SK-N-SH (cell line): ENCODE data around the gene GNAL. TPM values are rescaled to one million over a fixed set of nuclear protein-coding genes. Genes with fewer than 3 reads are reported as not detected.

Experiments
- CTCF ChIA-PET: fragments of 300-600, 350-600 bp; formaldehyde crosslinking; extraction: SDS; loops from one replicate; lab custom pipeline; 2021; lab: Yijun Ruan, JAX
- POLR2A ChIA-PET: fragments of 350-600 bp; sonication (Branson Sonifier 250); formaldehyde crosslinking; extraction: SDS; loops from one replicate; lab custom pipeline; 2020; ENCODE audit warnings: antibody characterized with exemption, inconsistent platforms; lab: Yijun Ruan, JAX
- DNase-seq: peaks from one replicate; pipeline ENCODE4 v3.0.0; 2012
- H2AFZ ChIP-seq: fragments of 200-600 bp; sonication (generic); 2 replicates; pipeline ENCODE4 v1.8.1; 2016; ENCODE audit warnings: antibody characterized with exemption, mild to moderate bottlenecking, low read depth
- H3F3A ChIP-seq: fragments of 200-600 bp; sonication (generic); replicated peaks from 2 replicates; pipeline ENCODE3; 2016; ENCODE audit warnings: antibody characterized with exemption, mild to moderate bottlenecking; ENCODE audit not compliant: insufficient read depth
- H3K27ac ChIP-seq, 2 experiments: fragments of 200-500 bp in 1 of 2; fragments of 200-600 bp in 1 of 2; sonication (Bioruptor generic) in 1 of 2; sonication (generic), shearing (Covaris generic) in 1 of 2; 2 replicates each; pipeline versions ENCODE4 v1.5.1 to v1.6.1; 2014 to 2016; ENCODE audit warnings: low read depth in 2 of 2, inconsistent platforms in 1 of 2, low read length in 1 of 2, mild to moderate bottlenecking in 1 of 2, mixed read lengths in 1 of 2
- H3K27me3 ChIP-seq: fragments of 200-600 bp; sonication (generic), shearing (Covaris generic); 2 replicates; pipeline ENCODE4 v1.6.1; 2016; ENCODE audit warnings: mixed run types; ENCODE audit not compliant: insufficient read depth
- H3K36me3 ChIP-seq, 2 experiments: fragments of 200-500 bp in 1 of 2; fragments of 200-600 bp in 1 of 2; sonication (Bioruptor generic) in 1 of 2; sonication (generic) in 1 of 2; replicated peaks in 1 of 2; 2 replicates each; pipeline versions ENCODE3 to v1.5.1; 2014 to 2016; ENCODE audit warnings: low read length in 1 of 2, mild to moderate bottlenecking in 1 of 2; ENCODE audit not compliant: insufficient read depth in 2 of 2, control insufficient read depth in 1 of 2
- H3K4me1 ChIP-seq, 2 experiments: fragments of 200-500 bp in 1 of 2; fragments of 200-600 bp in 1 of 2; sonication (Bioruptor generic) in 1 of 2; sonication (generic), shearing (Covaris generic) in 1 of 2; 2 replicates each; pipeline versions ENCODE4 v1.5.1 to v1.6.1; 2014 to 2016; ENCODE audit warnings: low read depth in 1 of 2, low read length in 1 of 2, mixed run types in 1 of 2; ENCODE audit not compliant: insufficient read depth in 2 of 2, control insufficient read depth in 1 of 2
- H3K4me2 ChIP-seq: fragments of 200-600 bp; sonication (generic), shearing (Covaris generic); 2 replicates; pipeline ENCODE4 v1.6.1; 2017; ENCODE audit warnings: mixed run types
- H3K4me3 ChIP-seq, 2 experiments: fragments of 200-500 bp in 1 of 2; fragments of 200-600 bp in 1 of 2; sonication (Bioruptor generic) in 1 of 2; sonication (generic), shearing (Covaris generic) in 1 of 2; 2 replicates each; pipeline versions ENCODE4 v1.5.1 to v1.8.1; 2014 to 2016; ENCODE audit warnings: low read depth in 2 of 2, inconsistent platforms in 1 of 2, low read length in 1 of 2, mild to moderate bottlenecking in 1 of 2, mixed read lengths in 1 of 2, moderate library complexity in 1 of 2
- H3K79me2 ChIP-seq: fragments of 200-600 bp; sonication (generic); 2 replicates; pipeline ENCODE4 v1.8.1; 2017; ENCODE audit warnings: mild to moderate bottlenecking; ENCODE audit not compliant: insufficient read depth
- H3K9ac ChIP-seq: fragments of 200-600 bp; sonication (generic); 2 replicates; pipeline ENCODE4 v1.6.1; 2017; ENCODE audit warnings: mixed run types
- H3K9me2 ChIP-seq: fragments of 200-600 bp; sonication (generic); 2 replicates; pipeline ENCODE4 v1.6.1; 2017; ENCODE audit warnings: mixed run types
- H3K9me3 ChIP-seq: fragments of 200-600 bp; sonication (generic); 2 replicates; pipeline ENCODE4 v1.6.1; 2017; ENCODE audit warnings: mixed run types, mild to moderate bottlenecking, moderate library complexity
- H4K20me1 ChIP-seq: fragments of 200-600 bp; sonication (generic); 2 replicates; pipeline ENCODE4 v1.6.1; 2017; ENCODE audit warnings: mild to moderate bottlenecking, mixed run types; ENCODE audit not compliant: insufficient read depth
- CHD2 ChIP-seq: fragments of 150-350 bp; IDR thresholded peaks from 2 replicates; pipeline ENCODE4 v1.6.1; 2018; ENCODE audit warnings: low read length; ENCODE audit not compliant: partially characterized antibody
- ELF1 ChIP-seq: IDR thresholded peaks from 2 replicates; pipeline ENCODE4 v1.4.0; 2012
- EP300 ChIP-seq, 2 experiments: IDR thresholded peaks; 2 replicates each; pipeline versions ENCODE4 v1.4.0 to v1.6.1; 2012; ENCODE audit warnings: borderline replicate concordance in 1 of 2, low read depth in 1 of 2, low read length in 1 of 2
- FOSL2 ChIP-seq: IDR thresholded peaks from 2 replicates; pipeline ENCODE4 v1.4.0; 2012; ENCODE audit warnings: low read depth, mild to moderate bottlenecking, moderate library complexity, borderline replicate concordance
- FOXM1 ChIP-seq: IDR thresholded peaks from 2 replicates; pipeline ENCODE4 v1.4.0; 2012; ENCODE audit warnings: low read depth, mild to moderate bottlenecking
- GATA2 ChIP-seq: sonication (generic); formaldehyde crosslinking; IDR thresholded peaks from 2 replicates; pipeline ENCODE4 v1.5.0; 2020; ENCODE audit warnings: mild to moderate bottlenecking, missing genetic modification reagents
- JUND ChIP-seq: IDR thresholded peaks from 2 replicates; pipeline ENCODE4 v1.4.0; 2012
- NRF1 ChIP-seq: IDR thresholded peaks from 2 replicates; pipeline ENCODE4 v1.6.1; 2012; ENCODE audit warnings: low read depth, mild to moderate bottlenecking, low read length
- POLR2AphosphoS5 ChIP-seq: IDR thresholded peaks from 2 replicates; pipeline ENCODE4 v1.6.1; 2012; ENCODE audit warnings: low read depth, low read length
- RAD21 ChIP-seq: IDR thresholded peaks from 2 replicates; pipeline ENCODE4 v1.6.1; 2012; ENCODE audit warnings: mild to moderate bottlenecking, low read length
- RCOR1 ChIP-seq: fragments of 150-350 bp; IDR thresholded peaks from 2 replicates; pipeline ENCODE4 v1.6.1; 2017; ENCODE audit warnings: antibody characterized with exemption, low read length
- RXRA ChIP-seq: IDR thresholded peaks from 2 replicates; pipeline ENCODE4 v1.4.0; 2012; ENCODE audit warnings: low read depth, mild to moderate bottlenecking, borderline replicate concordance
- TAF1 ChIP-seq: IDR thresholded peaks from 2 replicates; pipeline ENCODE4 v1.6.1; 2012; ENCODE audit warnings: low read depth, mild to moderate bottlenecking, low read length, moderate library complexity, borderline replicate concordance
- TEAD4 ChIP-seq: IDR thresholded peaks from 2 replicates; pipeline ENCODE4 v1.4.0; 2012; ENCODE audit warnings: mild to moderate bottlenecking, borderline replicate concordance; ENCODE audit not compliant: insufficient read depth
- YY1 ChIP-seq: IDR thresholded peaks from 2 replicates; pipeline ENCODE4 v1.4.0; 2012; ENCODE audit warnings: low read depth, mild to moderate bottlenecking
- WGBS: methylation state at CpG from one replicate; pipeline ENCODE4 v1.1.6; 2017; ENCODE audit warnings: low lambda C conversion rate; 5-methylcytosine and 5-hydroxymethylcytosine counted together
- polyA plus RNA-seq, 3 experiments: library from polyadenylated mRNA; depleted of rRNA; stranded (reverse); fragments of >200 nt; gene quantifications; 2 replicates each; pipeline ENCODE4 v1.2.3, GENCODE V29; 2012
- TF ChIP-seq, protein P1 (sequence below): fragments of 200-600 bp; sonication (generic); IDR thresholded peaks from 2 replicates; pipeline ENCODE4 v1.6.1; 2017; ENCODE audit warnings: antibody characterized with exemption, mild to moderate bottlenecking, moderate library complexity
- TF ChIP-seq, protein P2 (sequence below): IDR thresholded peaks from 2 replicates; pipeline ENCODE4 v1.4.0; 2012; ENCODE audit warnings: low read depth, borderline replicate concordance
- TF ChIP-seq, protein P3 (sequence below): fragments of 150-350 bp; IDR thresholded peaks from 2 replicates; pipeline ENCODE4 v1.6.1; 2017; ENCODE audit warnings: antibody characterized with exemption, low read length, low read depth, borderline replicate concordance
- TF ChIP-seq, protein P4 (sequence below): fragments of 150-350 bp; IDR thresholded peaks from 2 replicates; pipeline ENCODE4 v1.6.1; 2016; ENCODE audit warnings: mild to moderate bottlenecking, low read depth, low read length

The GNAL gene
- polyA plus RNA-seq, 1 of the 3 experiments (the other 2 are of a cell fraction): 0.13 TPM

DNA sequence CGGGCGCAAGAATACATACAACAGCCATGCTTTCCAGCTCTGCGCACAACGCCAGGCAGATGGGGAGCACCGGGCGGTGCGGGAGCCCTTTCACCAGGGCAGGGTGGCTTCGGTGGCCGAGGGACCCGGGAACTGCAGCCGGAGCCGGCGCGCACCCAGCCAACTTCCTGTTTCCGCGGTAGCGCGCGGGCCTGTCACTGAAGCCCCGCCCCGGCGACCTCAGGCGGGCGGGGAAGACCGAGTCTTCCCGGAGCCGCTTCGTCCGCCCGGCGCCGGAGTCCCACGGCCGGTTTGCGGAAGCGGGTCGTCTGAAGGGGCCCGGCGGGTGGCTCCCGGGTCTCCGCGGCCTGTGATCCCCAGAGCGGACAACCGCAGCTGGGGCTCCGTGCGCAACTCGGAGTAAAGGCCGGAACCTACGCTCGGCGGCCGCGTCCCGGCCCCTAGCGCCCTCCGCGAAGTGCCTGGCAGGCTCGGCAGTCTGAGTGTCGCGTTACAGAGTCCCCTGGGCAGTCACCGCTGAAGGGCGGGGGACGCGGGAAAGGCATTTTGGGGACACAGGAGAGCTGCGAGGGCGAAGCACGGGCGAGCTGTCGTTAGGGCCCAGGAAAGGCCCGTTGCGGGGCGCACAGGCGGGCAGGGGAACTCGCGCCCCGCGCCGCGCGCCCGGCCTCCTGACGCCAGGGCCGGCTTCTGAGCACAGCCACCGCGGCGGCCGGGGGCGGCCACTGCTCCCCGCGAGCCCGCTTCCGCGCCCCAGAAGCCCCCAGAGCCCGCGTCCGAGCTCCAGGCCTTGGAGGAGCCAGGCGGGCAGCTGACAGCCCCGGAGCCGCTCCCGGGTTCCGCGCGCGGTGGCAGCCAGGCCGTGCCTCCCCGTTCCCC is 219.4 kb downstream of the GNAL start, which contains the start of gene MPPE1 (continued):
- TF ChIP-seq TAF1: peak; percentile 64; the same call in 1 of the 2 replicates
- peak; percentile 50; the same call in 1 of the 2 replicates for TF ChIP-seq YY1
- TF ChIP-seq, protein P1, sequence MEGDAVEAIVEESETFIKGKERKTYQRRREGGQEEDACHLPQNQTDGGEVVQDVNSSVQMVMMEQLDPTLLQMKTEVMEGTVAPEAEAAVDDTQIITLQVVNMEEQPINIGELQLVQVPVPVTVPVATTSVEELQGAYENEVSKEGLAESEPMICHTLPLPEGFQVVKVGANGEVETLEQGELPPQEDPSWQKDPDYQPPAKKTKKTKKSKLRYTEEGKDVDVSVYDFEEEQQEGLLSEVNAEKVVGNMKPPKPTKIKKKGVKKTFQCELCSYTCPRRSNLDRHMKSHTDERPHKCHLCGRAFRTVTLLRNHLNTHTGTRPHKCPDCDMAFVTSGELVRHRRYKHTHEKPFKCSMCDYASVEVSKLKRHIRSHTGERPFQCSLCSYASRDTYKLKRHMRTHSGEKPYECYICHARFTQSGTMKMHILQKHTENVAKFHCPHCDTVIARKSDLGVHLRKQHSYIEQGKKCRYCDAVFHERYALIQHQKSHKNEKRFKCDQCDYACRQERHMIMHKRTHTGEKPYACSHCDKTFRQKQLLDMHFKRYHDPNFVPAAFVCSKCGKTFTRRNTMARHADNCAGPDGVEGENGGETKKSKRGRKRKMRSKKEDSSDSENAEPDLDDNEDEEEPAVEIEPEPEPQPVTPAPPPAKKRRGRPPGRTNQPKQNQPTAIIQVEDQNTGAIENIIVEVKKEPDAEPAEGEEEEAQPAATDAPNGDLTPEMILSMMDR: 0 out of 2 replicates have a peak, but pooled peaks have one; percentile 10
- no peak for TF ChIP-seq TEAD4
- peak; percentile 79; the same call in 1 of the 2 replicates for TF ChIP-seq POLR2AphosphoS5
- TF ChIP-seq, protein P2, sequence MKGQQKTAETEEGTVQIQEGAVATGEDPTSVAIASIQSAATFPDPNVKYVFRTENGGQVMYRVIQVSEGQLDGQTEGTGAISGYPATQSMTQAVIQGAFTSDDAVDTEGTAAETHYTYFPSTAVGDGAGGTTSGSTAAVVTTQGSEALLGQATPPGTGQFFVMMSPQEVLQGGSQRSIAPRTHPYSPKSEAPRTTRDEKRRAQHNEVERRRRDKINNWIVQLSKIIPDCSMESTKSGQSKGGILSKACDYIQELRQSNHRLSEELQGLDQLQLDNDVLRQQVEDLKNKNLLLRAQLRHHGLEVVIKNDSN: no peak
- no peak for TF ChIP-seq FOXM1
- TF ChIP-seq NRF1: no peak
- TF ChIP-seq FOSL2: no peak
- TF ChIP-seq, protein P3, sequence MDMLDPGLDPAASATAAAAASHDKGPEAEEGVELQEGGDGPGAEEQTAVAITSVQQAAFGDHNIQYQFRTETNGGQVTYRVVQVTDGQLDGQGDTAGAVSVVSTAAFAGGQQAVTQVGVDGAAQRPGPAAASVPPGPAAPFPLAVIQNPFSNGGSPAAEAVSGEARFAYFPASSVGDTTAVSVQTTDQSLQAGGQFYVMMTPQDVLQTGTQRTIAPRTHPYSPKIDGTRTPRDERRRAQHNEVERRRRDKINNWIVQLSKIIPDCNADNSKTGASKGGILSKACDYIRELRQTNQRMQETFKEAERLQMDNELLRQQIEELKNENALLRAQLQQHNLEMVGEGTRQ: no peak
- peak; percentile 92 for TF ChIP-seq ELF1
- TF ChIP-seq RCOR1: 0 out of 2 replicates have a peak, but pooled peaks have one; percentile 20
- TF ChIP-seq CHD2: no peak
- TF ChIP-seq, all 33 proteins: peak for 13

DNA sequence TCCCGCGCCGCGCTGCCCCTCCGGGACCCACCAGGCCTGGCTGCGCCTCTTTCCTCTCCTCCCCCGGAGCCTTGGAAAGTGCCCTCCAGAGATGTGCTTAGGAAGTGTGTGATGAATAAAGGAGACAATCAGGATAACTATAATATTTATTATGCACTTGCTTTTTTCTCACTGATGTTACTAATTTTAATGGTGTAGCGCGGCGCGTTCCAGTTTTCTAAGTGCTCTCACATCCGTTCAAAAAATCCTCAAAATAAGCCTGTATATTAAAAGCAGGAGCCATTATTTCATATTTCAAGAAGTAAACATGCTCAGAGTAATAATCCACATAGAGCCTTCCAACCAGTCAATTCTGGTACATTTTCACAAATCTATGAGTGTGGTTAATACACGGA is 220.0 kb downstream of the GNAL start:
- DNase-seq: no peak
- H4K20me1 ChIP-seq: no peaks in the 10 kb centered on the region
- peak overlapping the region; percentile 78 for H3K4me2 ChIP-seq
- H3K4me3 ChIP-seq: peak overlapping the region; percentile 69 to 83
- H3K9me2 ChIP-seq: no peaks in the 10 kb centered on the region
- peak overlapping the region; percentile 68 for H3K9ac ChIP-seq
- H3K27ac ChIP-seq: peak overlapping the region; percentile 76 to 77; a peak in 3 of 4 replicates
- H2AFZ ChIP-seq: peak overlapping the region; percentile 87
- H3K9me3 ChIP-seq: no peaks in the 10 kb centered on the region
- WGBS: 37% methylated on average over 10 of the region's 13 CpGs
- H3K79me2 ChIP-seq: no peaks in the 10 kb centered on the region
- peaks cover 0 to 6% of the 10 kb centered on the region in 2 experiments; a peak in 2 of 4 replicates for H3K4me1 ChIP-seq
- CTCF ChIA-PET: interaction anchor here (1.1 kb wide), 1 partner anchor 130 kb away, joined by 4 read pairs; no protein-coding TSS in a partner anchor
- no peaks in the 10 kb centered on the region for H3F3A ChIP-seq
- POLR2A ChIA-PET: no interaction called here
- H3K27me3 ChIP-seq: no peaks in the 10 kb centered on the region
- no peaks in the 10 kb centered on the region for H3K36me3 ChIP-seq
- TF ChIP-seq TAF1 (no peak), YY1 (no peak), ELF1 (no peak), RXRA (no peak), POLR2AphosphoS5 (no peak), GATA2 (CRISPR knock-in tag) (no peak), RAD21 (no peak), JUND (no peak), TEAD4 (no peak), EP300 (IDR thresholded peaks at IDR 0.05; ENCODE audit: borderline replicate concordance in 1 of 2, low read depth in 1 of 2, low read length in 1 of 2) (no peak)
- TF ChIP-seq, protein P2: no peak
- TF ChIP-seq, protein P4, sequence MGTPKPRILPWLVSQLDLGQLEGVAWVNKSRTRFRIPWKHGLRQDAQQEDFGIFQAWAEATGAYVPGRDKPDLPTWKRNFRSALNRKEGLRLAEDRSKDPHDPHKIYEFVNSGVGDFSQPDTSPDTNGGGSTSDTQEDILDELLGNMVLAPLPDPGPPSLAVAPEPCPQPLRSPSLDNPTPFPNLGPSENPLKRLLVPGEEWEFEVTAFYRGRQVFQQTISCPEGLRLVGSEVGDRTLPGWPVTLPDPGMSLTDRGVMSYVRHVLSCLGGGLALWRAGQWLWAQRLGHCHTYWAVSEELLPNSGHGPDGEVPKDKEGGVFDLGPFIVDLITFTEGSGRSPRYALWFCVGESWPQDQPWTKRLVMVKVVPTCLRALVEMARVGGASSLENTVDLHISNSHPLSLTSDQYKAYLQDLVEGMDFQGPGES: no peak
- TF ChIP-seq, protein P3: no peak
- TF ChIP-seq, protein P1: no peak
